Activated CD8-positive, alpha-beta memory T cell treated with anti-CD3 and anti-CD28 coated beads, Interleukin-2, amount 10 ng/mL, durations not matched to agents 7 days and 5 days (primary cell): ENCODE results near the gene DHH. TPM values are rescaled to one million over a fixed set of nuclear protein-coding genes. Genes with fewer than 3 reads are reported as not detected.
"Not testable (repeated sequence)": the region's sequence is repeated elsewhere in the genome, so short reads cannot be mapped to it uniquely, and the experiment has no call there.

ENCODE experiments used
- ATAC-seq: fragments of 150-1000 bp; cut with Tn5 transposase; one replicate; pipeline ENCODE4 v1.10.0; 2021; ENCODE audit warnings: moderate library complexity
- CTCF ChIA-PET: fragments of 350-600 bp; sonication (Branson Sonifier 250); formaldehyde crosslinking; loops from one replicate; lab custom pipeline; 2021; ENCODE audit warnings: antibody characterized with exemption; lab: Charles Lee
- DNase-seq: peaks from one replicate; pipeline ENCODE4 v3.0.0-alpha.2; 2020
- H3K27ac Mint-ChIP-seq: one replicate; pipeline ENCODE4 v1.8.0; 2021; ENCODE audit warnings: mild to moderate bottlenecking, mixed read lengths
- H3K27me3 Mint-ChIP-seq: one replicate; pipeline ENCODE4 v1.8.0; 2021; ENCODE audit warnings: mixed read lengths
- H3K36me3 Mint-ChIP-seq: one replicate; pipeline ENCODE4 v1.8.0; 2021; ENCODE audit warnings: mild to moderate bottlenecking, mixed read lengths
- H3K4me1 Mint-ChIP-seq: one replicate; pipeline ENCODE4 v1.8.0; 2021; ENCODE audit warnings: mixed read lengths
- H3K4me3 Mint-ChIP-seq: one replicate; pipeline ENCODE4 v1.8.0; 2021; ENCODE audit warnings: mild to moderate bottlenecking, moderate library complexity, mixed read lengths
- H3K9me3 Mint-ChIP-seq: one replicate; pipeline ENCODE4 v1.8.0; 2022; ENCODE audit warnings: low read depth, mixed read lengths
- total RNA-seq, 2 experiments: library from RNA; stranded (reverse); gene quantifications; one replicate each; pipeline ENCODE4 v1.2.3, GENCODE V29; 2021

Gene DHH
- total RNA-seq, 2 experiments from 2014 or later: 0.15 TPM; not detected in 1

DNA sequence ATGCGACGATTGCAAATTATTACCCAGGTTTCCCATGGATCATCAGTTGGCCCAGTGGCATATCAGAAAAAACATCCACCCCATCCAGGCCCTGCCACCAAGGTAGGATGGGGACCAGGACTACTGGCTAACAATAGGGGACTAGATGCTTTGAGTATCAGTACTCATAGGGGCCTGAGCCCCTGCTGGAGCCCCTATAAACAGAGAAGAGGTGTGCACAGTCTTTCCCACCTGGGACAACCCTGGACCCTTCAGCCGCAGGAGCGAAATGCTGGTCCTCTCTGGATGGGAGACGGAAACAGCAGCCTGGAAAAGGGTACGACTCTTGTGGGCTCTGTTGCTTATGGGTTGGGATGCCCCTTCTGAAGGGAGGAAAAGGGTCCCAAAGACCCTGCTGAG is 5.7 kb downstream of the DHH start:
- Mint-ChIP-seq H3K4me3 (no peak overlapping the region), H3K36me3 (no peaks in the 10 kb centered on the region), H3K4me1 (peaks cover 73% of the 10 kb centered on the region), H3K9me3 (no peaks in the 10 kb centered on the region), H3K27me3 (peaks cover 51% of the 10 kb centered on the region), H3K27ac (no peak overlapping the region)
- ATAC-seq (no peak), DNase-seq (no peak)
- CTCF ChIA-PET: interaction anchor here (0.6 to 6.7 kb wide), 43 partner anchors 10 to 273 kb away, joined by 3 to 179 read pairs (median 5); partner anchors contain the start of genes DDN, DHH, KMT2D and LMBR1L

DNA sequence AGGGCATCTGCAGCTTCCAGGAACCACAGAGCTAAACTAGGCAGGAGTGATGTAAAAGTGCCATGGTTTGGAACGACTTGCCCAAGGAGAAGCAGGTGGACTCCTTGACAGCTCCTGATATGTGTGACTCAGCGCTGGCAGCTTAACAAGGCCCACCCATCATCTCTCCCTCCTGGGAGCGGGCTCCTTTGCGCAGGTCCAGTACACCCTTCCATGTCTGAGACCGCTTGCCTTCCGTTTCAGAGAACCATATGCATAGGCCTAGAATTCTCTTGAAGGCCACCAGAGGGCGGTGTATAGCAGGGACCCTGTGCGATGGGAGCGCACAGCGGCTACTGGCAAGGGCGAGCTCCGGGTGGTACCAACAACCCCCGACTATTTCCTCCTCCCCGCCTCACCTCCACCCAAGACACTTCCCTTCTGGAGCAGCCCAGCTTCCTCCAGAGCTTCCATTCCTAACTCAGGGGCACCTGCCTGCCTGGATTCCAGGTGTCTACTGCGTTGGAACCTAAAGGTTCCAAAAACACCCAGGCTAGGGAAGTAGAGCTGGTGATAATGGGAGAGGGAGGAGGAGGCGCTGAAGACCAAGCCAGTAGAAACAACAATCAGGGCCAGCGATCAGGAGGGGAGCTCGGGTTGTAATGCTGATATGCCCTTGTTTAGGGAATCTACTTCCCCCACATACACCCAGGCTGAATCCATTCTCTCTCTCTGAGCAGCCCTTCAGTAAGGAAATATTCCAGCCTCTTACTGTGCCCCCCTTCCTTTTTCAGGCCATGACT is 6.3 kb downstream of the DHH start:
- no peak overlapping the region for H3K4me3 Mint-ChIP-seq
- peaks cover 45% of the 10 kb centered on the region for H3K27me3 Mint-ChIP-seq
- H3K27ac Mint-ChIP-seq: peak overlapping the region; percentile 6
- H3K4me1 Mint-ChIP-seq: peaks cover 67% of the 10 kb centered on the region
- DNase-seq (peak; percentile 82), ATAC-seq (peak; percentile 86)
- no peaks in the 10 kb centered on the region for H3K9me3 Mint-ChIP-seq
- CTCF ChIA-PET: interaction anchor here (0.5 to 6.7 kb wide), 52 partner anchors 9 to 272 kb away, joined by 3 to 179 read pairs (median 4); partner anchors contain the start of genes ARF3, DDN, DHH and KMT2D
- no peaks in the 10 kb centered on the region for H3K36me3 Mint-ChIP-seq

DNA sequence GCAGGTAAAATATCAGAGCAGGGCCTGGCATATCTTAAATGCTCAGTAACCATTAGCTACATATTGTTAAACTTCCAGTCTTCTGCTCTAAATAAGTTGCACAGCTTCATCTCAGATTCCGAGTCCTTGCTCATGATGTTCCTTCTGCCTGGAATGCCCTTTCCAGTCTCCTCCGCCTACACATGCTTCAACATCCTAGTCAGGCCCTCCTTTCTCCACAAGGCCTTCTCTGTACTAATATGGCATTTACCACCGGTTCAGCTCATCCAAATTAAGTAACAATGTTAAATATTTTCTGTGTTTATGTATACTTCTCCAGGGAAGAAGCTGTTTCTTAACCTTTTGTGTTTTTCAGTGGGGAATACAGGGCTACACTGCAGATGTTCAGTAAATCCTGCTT is 8.5 kb downstream of the DHH start:
- Mint-ChIP-seq H3K9me3 (no peaks in the 10 kb centered on the region), H3K27me3 (peaks cover 22% of the 10 kb centered on the region), H3K4me1 (peaks cover 52% of the 10 kb centered on the region), H3K4me3 (no peak overlapping the region), H3K27ac (no peak overlapping the region), H3K36me3 (no peaks in the 10 kb centered on the region)
- ATAC-seq (no peak), DNase-seq (no peak)
- CTCF ChIA-PET: interaction anchor here (0.6 to 6.7 kb wide), 9 partner anchors 11 to 166 kb away, joined by 3 to 179 read pairs (median 13); partner anchors contain the start of genes DHH, RHEBL1 and TUBA1B

DNA sequence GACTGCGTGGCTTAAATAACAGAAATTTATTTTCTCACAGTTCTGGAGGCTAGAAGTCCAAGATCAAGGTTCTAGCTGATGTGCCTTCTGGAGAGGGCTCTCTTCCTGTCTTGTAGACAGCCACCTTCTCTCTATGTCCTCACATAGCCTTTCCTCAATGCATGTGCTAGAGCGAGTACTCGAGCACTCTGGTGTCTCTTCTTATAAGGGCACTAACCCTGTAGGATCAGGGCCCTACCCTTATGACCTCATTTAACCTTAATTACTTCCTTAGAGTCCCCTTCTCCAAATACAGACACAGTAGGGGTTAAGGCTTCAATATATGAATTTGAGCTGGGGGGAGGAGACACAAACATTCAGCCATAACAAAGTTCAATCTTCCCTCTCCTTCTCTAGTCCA is 10.2 kb downstream of the DHH start:
- H3K9me3 Mint-ChIP-seq: no peaks in the 10 kb centered on the region
- ATAC-seq (no peak), DNase-seq (no peak)
- no peak overlapping the region for H3K4me3 Mint-ChIP-seq
- CTCF ChIA-PET: interaction anchor here (0.9 to 6.7 kb wide), 12 partner anchors 9 to 263 kb away, joined by 3 to 179 read pairs (median 4); partner anchors contain the start of genes DHH, LMBR1L, RHEBL1 and TUBA1B
- peaks cover 38% of the 10 kb centered on the region for H3K4me1 Mint-ChIP-seq
- H3K27me3 Mint-ChIP-seq: peaks cover 13% of the 10 kb centered on the region
- no peaks in the 10 kb centered on the region for H3K36me3 Mint-ChIP-seq
- no peak overlapping the region for H3K27ac Mint-ChIP-seq

DNA sequence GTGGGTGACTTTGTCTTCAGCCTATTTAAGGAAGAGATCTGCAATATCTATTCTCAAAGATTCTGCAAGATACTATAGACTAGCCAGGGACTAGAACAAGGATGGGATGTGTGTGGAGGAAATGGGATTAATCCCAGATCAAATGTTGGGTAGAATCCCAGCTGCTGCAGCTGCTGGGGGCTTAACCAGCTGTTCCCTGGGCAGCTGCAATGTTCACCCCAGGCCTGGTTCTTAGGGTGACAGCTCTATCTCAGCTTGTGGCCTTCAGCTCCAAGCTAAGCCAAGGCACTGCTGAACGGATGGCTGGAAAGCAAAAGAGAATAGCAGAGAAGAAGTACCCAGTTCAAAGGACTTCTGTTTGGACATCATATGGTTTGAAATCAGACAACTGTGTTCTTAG is 14.8 kb downstream of the DHH start:
- no peak overlapping the region for H3K27ac Mint-ChIP-seq
- H3K4me3 Mint-ChIP-seq: no peak overlapping the region
- H3K9me3 Mint-ChIP-seq: no peaks in the 10 kb centered on the region
- no peaks in the 10 kb centered on the region for H3K36me3 Mint-ChIP-seq
- CTCF ChIA-PET: interaction anchor here (1.3 to 3.2 kb wide), 3 partner anchors 8 to 36 kb away, joined by 3 to 28 read pairs (median 13); no protein-coding TSS in a partner anchor
- peaks cover 7% of the 10 kb centered on the region for H3K27me3 Mint-ChIP-seq
- no peak for ATAC-seq
- peaks cover 3% of the 10 kb centered on the region for H3K4me1 Mint-ChIP-seq
- no peak for DNase-seq

DNA sequence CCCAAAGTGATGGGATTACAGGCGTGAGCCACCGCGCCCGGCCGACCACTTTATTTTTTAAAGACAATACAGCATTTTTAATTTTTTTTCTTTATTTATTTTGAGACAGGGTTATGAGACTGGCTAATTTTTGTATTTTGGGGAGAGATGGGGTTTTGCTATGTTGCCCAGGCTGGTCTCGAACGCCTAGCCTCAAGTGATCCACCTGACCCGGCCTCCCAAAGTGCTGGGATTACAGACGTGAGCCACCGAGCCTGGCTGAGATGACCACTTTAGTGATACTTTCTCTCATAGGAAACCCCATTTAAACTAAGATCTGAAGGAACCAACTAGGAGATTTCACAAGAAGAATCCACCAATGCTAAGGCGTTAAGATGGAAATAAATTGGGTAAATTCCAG is 23.6 kb downstream of the DHH start:
- H3K4me1 Mint-ChIP-seq: peaks cover 29% of the 10 kb centered on the region

DNA sequence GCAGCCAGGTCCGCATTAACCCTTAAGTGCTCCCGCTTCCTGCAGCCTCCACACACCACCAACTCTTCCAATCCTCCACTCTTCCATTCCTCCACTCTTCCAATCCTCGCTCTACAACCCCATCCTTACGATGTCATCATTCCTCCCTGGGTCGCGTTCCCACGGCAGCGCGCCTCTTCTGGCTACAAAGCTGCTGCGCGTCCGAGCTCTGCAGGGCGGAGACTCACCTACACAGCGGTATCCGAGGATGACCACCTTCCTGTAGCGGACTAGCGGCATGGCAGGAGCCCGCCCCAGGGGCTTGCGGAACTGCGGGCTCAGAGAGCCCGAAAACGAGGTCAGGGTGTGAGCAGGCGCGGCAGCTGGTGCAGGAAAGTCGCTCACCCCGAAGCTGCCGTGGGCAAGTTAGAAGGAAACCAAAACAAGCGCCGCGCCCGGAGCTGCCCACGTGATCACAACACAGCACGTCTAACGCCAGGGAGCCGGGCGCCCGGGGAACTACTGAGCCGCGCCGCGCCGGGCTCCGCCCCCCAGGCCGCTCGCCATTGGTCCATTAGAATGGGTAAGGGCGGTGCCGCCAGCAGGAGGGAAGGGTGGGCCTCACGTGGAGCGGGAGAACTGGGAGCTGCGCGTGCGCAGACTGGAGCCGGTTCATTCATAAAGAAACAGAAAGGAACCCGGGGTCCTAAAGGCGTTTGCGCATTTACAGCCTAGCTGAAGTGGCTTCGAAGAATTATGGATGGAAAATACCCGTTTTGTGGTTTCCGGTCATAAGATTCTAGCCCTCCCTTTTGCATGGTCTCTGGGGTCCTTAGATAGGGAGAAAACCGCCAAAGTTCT is 24.9 kb downstream of the DHH start, which contains the start of gene RHEBL1:
RHEBL1 (minus strand) TSS at position 473 of the 840 bp plus-strand sequence; CDS start at position 279, 194 bp downstream.
- CTCF ChIA-PET: interaction anchor here (0.7 to 8.6 kb wide), 24 partner anchors 11 to 1300 kb away, joined by 3 to 179 read pairs (median 4); partner anchors contain the start of genes DDX23, DHH, KMT2D and LMBR1L
- Mint-ChIP-seq H3K36me3 (peaks cover 5% of the 10 kb centered on the region), H3K27ac (peak within 1 kb of the TSS; percentile 92), H3K27me3 (no peaks in the 10 kb centered on the region), H3K9me3 (no peaks in the 10 kb centered on the region), H3K4me1 (peaks cover 29% of the 10 kb centered on the region), H3K4me3 (peak within 1 kb of the TSS; percentile 87)
- peak; percentile 99 for ATAC-seq
- DNase-seq: peak; percentile 100

More for the DNA sequence above, 23.6 kb downstream of the DHH start:
- no peaks in the 10 kb centered on the region for H3K9me3 Mint-ChIP-seq
- H3K27ac Mint-ChIP-seq: peak overlapping the region; percentile 39
- CTCF ChIA-PET: interaction anchor here (1.3 to 8.6 kb wide), 8 partner anchors 16 to 190 kb away, joined by 4 to 179 read pairs (median 12); partner anchors contain the start of genes DHH and TUBA1B
- no peaks in the 10 kb centered on the region for H3K36me3 Mint-ChIP-seq
- H3K4me3 Mint-ChIP-seq: no peak overlapping the region
- no peak for DNase-seq
- H3K27me3 Mint-ChIP-seq: no peaks in the 10 kb centered on the region
- ATAC-seq: no peak

DNA sequence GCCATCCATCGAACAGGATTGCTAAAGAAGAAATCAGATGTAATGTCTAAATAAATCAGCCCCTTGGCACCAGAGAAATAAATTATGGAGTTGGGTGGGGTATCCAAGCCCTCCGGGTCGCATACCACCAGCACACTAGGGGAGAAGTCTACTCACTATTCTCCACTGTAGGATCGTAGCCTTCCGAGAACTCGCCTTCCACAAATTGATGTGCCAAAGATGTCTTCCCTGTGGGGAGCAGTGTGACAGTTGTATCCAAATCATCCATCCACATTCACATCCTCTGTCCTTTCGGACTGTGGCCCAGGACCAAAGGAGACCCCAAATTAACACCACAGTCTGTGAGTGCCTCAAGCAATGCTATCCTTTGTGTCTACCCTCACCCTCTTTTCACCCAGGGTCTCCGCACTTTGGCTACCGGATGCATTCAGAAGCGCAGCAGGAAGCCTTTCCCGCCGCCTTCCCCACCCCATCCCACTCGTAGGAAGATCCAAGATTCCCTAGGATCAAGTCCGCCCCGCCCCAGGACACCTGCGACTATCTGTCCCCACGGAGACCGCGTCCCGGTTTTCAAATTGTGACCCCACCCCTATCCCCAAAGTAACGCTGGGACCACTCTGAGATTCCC is 25.6 kb downstream of the DHH start:
- ATAC-seq (no peak), DNase-seq (no peak)
- no peaks in the 10 kb centered on the region for H3K27me3 Mint-ChIP-seq

DNA sequence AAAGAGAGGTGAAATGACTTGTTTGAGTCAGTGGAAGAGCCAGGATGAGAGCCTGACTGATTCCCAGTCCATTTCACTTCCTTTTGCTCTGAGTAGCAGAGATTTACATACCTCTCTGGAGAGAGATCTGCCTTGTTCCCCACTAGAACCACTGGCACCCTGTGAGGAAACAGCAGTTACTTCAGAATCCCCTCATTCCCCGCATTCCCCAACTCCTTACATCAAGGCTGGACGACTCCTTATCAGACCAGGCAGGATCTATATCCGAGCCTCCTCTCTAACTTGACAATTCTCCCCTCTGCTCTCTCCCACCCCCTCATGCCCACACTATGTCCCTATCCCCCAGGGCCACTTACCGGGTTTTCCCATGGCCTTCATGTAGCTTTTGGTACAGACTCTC is 28.5 kb downstream of the DHH start:
- peaks cover 31% of the 10 kb centered on the region for H3K4me1 Mint-ChIP-seq
- CTCF ChIA-PET: interaction anchor here (1.2 to 8.6 kb wide), 7 partner anchors 10 to 65 kb away, joined by 3 to 222 read pairs (median 7); partner anchors contain the start of genes DHH and TUBA1B
- DNase-seq: no peak
- no peak for ATAC-seq
- H3K4me3 Mint-ChIP-seq: no peak overlapping the region
- no peaks in the 10 kb centered on the region for H3K9me3 Mint-ChIP-seq
- H3K36me3 Mint-ChIP-seq: peaks cover 9% of the 10 kb centered on the region
- H3K27me3 Mint-ChIP-seq: no peaks in the 10 kb centered on the region
- no peak overlapping the region for H3K27ac Mint-ChIP-seq

More for the DNA sequence above, 25.6 kb downstream of the DHH start:
- CTCF ChIA-PET: interaction anchor here (0.7 to 8.6 kb wide), 21 partner anchors 10 to 217 kb away, joined by 3 to 222 read pairs (median 6); partner anchors contain the start of genes DDX23, DHH, KMT2D and LMBR1L
- H3K4me3 Mint-ChIP-seq: peak overlapping the region; percentile 87
- peaks cover 6% of the 10 kb centered on the region for H3K36me3 Mint-ChIP-seq
- peaks cover 31% of the 10 kb centered on the region for H3K4me1 Mint-ChIP-seq
- H3K27ac Mint-ChIP-seq: peak overlapping the region; percentile 86
- H3K9me3 Mint-ChIP-seq: no peaks in the 10 kb centered on the region

DNA sequence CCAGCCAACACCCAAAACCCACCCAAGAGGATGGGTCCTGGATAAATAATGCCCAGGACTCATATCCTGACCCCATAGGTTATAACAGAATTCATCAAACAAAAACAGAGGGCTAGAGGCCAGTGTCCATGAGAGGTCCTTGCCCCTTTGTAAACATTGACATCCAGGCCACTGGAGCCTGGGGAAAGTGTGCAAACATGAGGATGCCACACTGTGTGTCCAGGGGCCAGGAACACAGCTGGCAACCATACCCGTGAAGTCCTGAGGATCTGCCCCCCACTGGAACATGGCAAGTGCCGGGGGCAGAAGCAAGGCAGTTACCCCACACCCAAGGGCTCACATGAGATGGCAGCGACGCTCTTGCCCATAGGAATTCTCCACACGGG is 29.8 kb downstream of the DHH start:
- Mint-ChIP-seq H3K36me3 (peaks cover 9% of the 10 kb centered on the region), H3K9me3 (no peaks in the 10 kb centered on the region), H3K27ac (no peak overlapping the region), H3K4me3 (no peak overlapping the region), H3K4me1 (peaks cover 26% of the 10 kb centered on the region), H3K27me3 (no peaks in the 10 kb centered on the region)
- no peak for DNase-seq
- CTCF ChIA-PET: interaction anchor here (0.8 to 8.6 kb wide), 34 partner anchors 8 to 502 kb away, joined by 3 to 222 read pairs (median 5); partner anchors contain the start of genes DHH and TUBA1B
- ATAC-seq: no peak

DNA sequence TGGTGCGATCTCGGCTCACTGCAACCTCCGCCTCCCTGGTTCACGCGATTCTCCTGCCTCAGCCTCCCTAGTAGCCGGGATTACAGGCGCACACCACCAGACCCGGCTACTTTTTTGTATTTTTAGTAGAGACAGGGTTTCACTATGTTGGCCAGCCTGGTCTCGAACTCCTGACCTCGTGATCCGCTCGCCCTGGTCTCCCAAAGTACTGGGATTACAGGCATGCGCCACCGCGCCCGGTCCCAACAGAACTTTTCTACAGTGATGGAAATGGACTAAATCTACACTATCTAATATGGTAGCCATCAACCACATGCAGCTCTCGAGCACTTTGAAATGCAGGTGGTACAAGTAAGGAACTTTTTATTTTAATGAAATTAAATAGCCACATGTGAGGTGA is 32.7 kb downstream of the DHH start:
- not testable (repeated sequence) for H3K36me3 Mint-ChIP-seq, H3K27me3 Mint-ChIP-seq, H3K9me3 Mint-ChIP-seq, ATAC-seq, H3K27ac Mint-ChIP-seq, DNase-seq
- H3K4me1 Mint-ChIP-seq: peaks cover 36% of the 10 kb centered on the region
- CTCF ChIA-PET: interaction anchor here (0.9 to 7.3 kb wide), 3 partner anchors 23 to 65 kb away, joined by 3 to 222 read pairs (median 17); partner anchors contain the start of gene DHH
- peak overlapping the region; percentile 89 for H3K4me3 Mint-ChIP-seq

DNA sequence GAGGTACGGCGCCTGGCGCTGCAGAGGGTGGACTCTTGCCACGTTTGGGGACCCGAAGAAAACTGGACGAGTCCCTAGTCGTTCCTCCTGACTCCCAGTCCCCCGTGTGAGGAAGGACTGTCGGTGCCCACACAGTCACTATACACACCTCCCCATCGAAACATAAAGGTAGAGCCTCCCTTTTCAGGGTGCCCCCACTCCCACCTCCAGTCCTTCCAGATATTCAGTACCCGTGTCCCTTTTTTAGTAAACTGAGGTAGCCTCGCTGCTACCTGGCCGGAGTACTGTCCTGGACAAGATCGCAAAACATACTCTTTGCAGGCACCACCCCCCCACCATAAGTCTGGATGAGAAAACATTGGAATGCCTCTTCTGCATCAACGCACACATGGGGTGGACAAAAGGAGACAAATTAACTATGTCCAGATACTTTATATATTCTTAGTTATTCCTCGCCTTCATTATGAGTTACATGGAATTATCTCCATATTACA is 33.4 kb downstream of the DHH start:
- CTCF ChIA-PET: interaction anchor here (0.9 to 3.7 kb wide), 3 partner anchors 9 to 27 kb away, joined by 3 to 22 read pairs (median 17); partner anchors contain the start of gene RHEBL1
- Mint-ChIP-seq H3K36me3 (peaks cover 9% of the 10 kb centered on the region), H3K4me1 (peaks cover 44% of the 10 kb centered on the region), H3K4me3 (peak overlapping the region; percentile 89), H3K27me3 (no peaks in the 10 kb centered on the region), H3K27ac (peak overlapping the region; percentile 95), H3K9me3 (no peaks in the 10 kb centered on the region)
- DNase-seq (no peak), ATAC-seq (peak; percentile 2)
